Upper lobe of left lung (tissue), 6 donors: ENCODE results near the gene CERS6. TPM values are rescaled to one million over a fixed set of nuclear protein-coding genes. Genes with fewer than 3 reads are reported as not detected.

Experiments
- ATAC-seq, 2 donors: fragments of 200-7000 bp; cut with Tn5 transposase; one replicate each; pipeline ENCODE4 v1.9.1; 2022; ENCODE audit warnings: mild to moderate bottlenecking in 2 of 2, moderate library complexity in 2 of 2; ENCODE audit not compliant: low FRiP score in 2 of 2
- DNase-seq, 2 donors: peaks; one replicate each; pipeline ENCODE4 v3.0.0-alpha.2; 2019 to 2020
- H3K27ac ChIP-seq, 4 donors: fragments of 200-600 bp; sonication (generic); one replicate each; pipeline ENCODE4 v1.5.1; 2016 to 2019
- H3K27me3 ChIP-seq, 4 donors: fragments of 200-600 bp; sonication (generic); one replicate each; pipeline ENCODE4 v1.5.1; 2017 to 2019
- H3K36me3 ChIP-seq, 4 donors: fragments of 200-600 bp; sonication (generic); one replicate each; pipeline ENCODE4 v1.5.1; 2016 to 2019
- H3K4me1 ChIP-seq, 4 donors: fragments of 200-600 bp; sonication (generic); one replicate each; pipeline ENCODE4 v1.5.1; 2018 to 2019
- H3K4me3 ChIP-seq, 4 donors: fragments of 200-600 bp; sonication (generic); one replicate each; pipeline ENCODE4 v1.5.1; 2017 to 2019; ENCODE audit warnings: mild to moderate bottlenecking in 2 of 4, moderate library complexity in 1 of 4
- H3K9me3 ChIP-seq, 4 donors: fragments of 200-600 bp; sonication (generic); one replicate each; pipeline ENCODE4 v1.5.1; 2018 to 2019
- CTCF ChIP-seq, 6 experiments: fragments of 450-650 bp in 4 of 6; fragments of 200-600 bp in 2 of 6; sonication (generic) in 2 of 6; IDR thresholded peaks; one replicate each; pipeline ENCODE4 v1.5.1; 2016 to 2019; ENCODE audit warnings: antibody characterized with exemption in 6 of 6
- EP300 ChIP-seq, 4 donors: sonication (generic); formaldehyde crosslinking; IDR thresholded peaks; one replicate each; pipeline ENCODE4 v1.5.1; 2017; ENCODE audit warnings: antibody characterized with exemption in 4 of 4, control low read depth in 2 of 4
- POLR2A ChIP-seq, 4 donors: fragments of 450-650 bp; IDR thresholded peaks; one replicate each; pipeline ENCODE4 v1.5.1; 2016 to 2017; ENCODE audit warnings: antibody characterized with exemption in 4 of 4, mild to moderate bottlenecking in 2 of 4
- POLR2AphosphoS5 ChIP-seq, 2 donors: sonication (generic); formaldehyde crosslinking; IDR thresholded peaks; one replicate each; pipeline ENCODE4 v1.5.1; 2017; ENCODE audit warnings: antibody characterized with exemption in 2 of 2
- WGBS, 2 donors: methylation state at CpG; one replicate each; pipeline ENCODE4 v1.1.5; 2017 to 2018; 5-methylcytosine and 5-hydroxymethylcytosine counted together
- total RNA-seq, 6 donors: library from RNA; depleted of rRNA in 4 of 6; stranded (reverse); fragments of >200 nt in 4 of 6; gene quantifications; one replicate each; pipeline versions ENCODE4 v1.1.0 to v1.2.1, GENCODE V29; 2016 to 2021
- donor health status: DM: no; HTN: no; CAD: no; lungs with moderate emphysema.
- donor health status: DM: no; HTN: yes; CAD: no; lungs with severe emphysema.

The CERS6 gene
- total RNA-seq, 6 donors from 2014 or later: 7.3 to 24.7 (median 16.6) TPM

DNA sequence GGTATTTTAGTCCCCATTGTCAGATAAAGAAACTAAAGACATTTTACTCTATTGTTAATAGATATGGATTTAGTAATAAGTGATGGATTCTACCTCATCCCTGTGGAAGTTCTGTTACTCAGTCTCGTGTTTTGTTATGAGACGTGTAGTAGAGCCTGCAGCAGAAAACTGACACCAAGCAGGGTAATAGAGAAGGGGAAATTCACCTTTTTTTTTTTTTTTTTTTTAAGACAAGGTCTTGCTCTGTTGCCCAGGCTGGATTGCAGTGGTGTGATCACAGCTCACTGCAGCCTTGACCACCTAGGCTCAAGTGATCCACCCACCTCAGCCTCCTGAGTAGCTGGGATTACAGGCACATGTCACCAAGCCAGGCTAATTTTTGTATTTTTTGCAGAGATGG is 164.5 kb downstream of the CERS6 start:
- ATAC-seq (no peak), DNase-seq (no peak)
- TF ChIP-seq EP300 (IDR thresholded peaks at IDR 0.05): no peak
- no peak for TF ChIP-seq CTCF (IDR thresholded peaks at IDR 0.05)
- no peak for TF ChIP-seq POLR2AphosphoS5 (IDR thresholded peaks at IDR 0.05)
- TF ChIP-seq POLR2A (IDR thresholded peaks at IDR 0.05): no peak
- no peak overlapping the region for H3K27ac ChIP-seq
- H3K4me3 ChIP-seq: no peak overlapping the region
- H3K36me3 ChIP-seq: no peaks in the 10 kb centered on the region
- 95% methylated on average over 2 of the region's 2 CpGs for WGBS, 2 donors
- no peaks in the 10 kb centered on the region for H3K4me1 ChIP-seq
- H3K27me3 ChIP-seq: no peaks in the 10 kb centered on the region
- H3K9me3 ChIP-seq: no peaks in the 10 kb centered on the region

- no peak for DNase-seq
- H3K27ac ChIP-seq: no peak overlapping the region
- H3K4me3 ChIP-seq: no peak overlapping the region
- no peaks in the 10 kb centered on the region for H3K36me3 ChIP-seq
- no peaks in the 10 kb centered on the region for H3K27me3 ChIP-seq
- no peak for ATAC-seq
- 70 to 75% methylated on average over 1 of the region's 1 CpG for WGBS, 2 donors
- TF ChIP-seq EP300 (IDR thresholded peaks at IDR 0.05): no peak
- TF ChIP-seq POLR2A (IDR thresholded peaks at IDR 0.05): no peak
- TF ChIP-seq CTCF (IDR thresholded peaks at IDR 0.05): no peak
- no peak for TF ChIP-seq POLR2AphosphoS5 (IDR thresholded peaks at IDR 0.05)
- H3K9me3 ChIP-seq: no peaks in the 10 kb centered on the region
- no peaks in the 10 kb centered on the region for H3K4me1 ChIP-seq
Observed at GRCh38 chr2:168622559-168622958, 166.5 kb downstream of the CERS6 start.

- no peak for TF ChIP-seq EP300 (IDR thresholded peaks at IDR 0.05)
- TF ChIP-seq CTCF (IDR thresholded peaks at IDR 0.05): no peak
- TF ChIP-seq POLR2A (IDR thresholded peaks at IDR 0.05): no peak
- TF ChIP-seq POLR2AphosphoS5 (IDR thresholded peaks at IDR 0.05): no peak
- Histone ChIP-seq H3K36me3 (no peaks in the 10 kb centered on the region), H3K27ac (no peak overlapping the region), H3K9me3 (no peaks in the 10 kb centered on the region), H3K4me1 (no peaks in the 10 kb centered on the region), H3K4me3 (no peak overlapping the region), H3K27me3 (no peaks in the 10 kb centered on the region)
- DNase-seq (no peak), ATAC-seq (no peak)
- WGBS, 2 donors: 78% methylated on average over 3 of the region's 3 CpGs
Observed at GRCh38 chr2:168624028-168624427, 168.0 kb downstream of the CERS6 start.

- WGBS, 2 donors: 35 to 47% methylated on average over 4 of the region's 4 CpGs
- no peak for TF ChIP-seq CTCF (IDR thresholded peaks at IDR 0.05)
- TF ChIP-seq EP300 (IDR thresholded peaks at IDR 0.05): no peak
- TF ChIP-seq POLR2AphosphoS5 (IDR thresholded peaks at IDR 0.05): no peak
- no peak for TF ChIP-seq POLR2A (IDR thresholded peaks at IDR 0.05)
- DNase-seq (no peak), ATAC-seq (no peak)
- no peak overlapping the region for H3K4me3 ChIP-seq
- no peaks in the 10 kb centered on the region for H3K4me1 ChIP-seq
- no peak overlapping the region for H3K27ac ChIP-seq
- no peaks in the 10 kb centered on the region for H3K27me3 ChIP-seq
- H3K36me3 ChIP-seq: no peaks in the 10 kb centered on the region
- H3K9me3 ChIP-seq: no peaks in the 10 kb centered on the region
Observed at GRCh38 chr2:168626096-168626495, 170.0 kb downstream of the CERS6 start.

GRCh38 chr2:168626647-168627046 is 170.6 kb downstream of the CERS6 start:
- Histone ChIP-seq H3K4me3 (no peak overlapping the region), H3K4me1 (no peaks in the 10 kb centered on the region), H3K27ac (no peak overlapping the region), H3K9me3 (no peaks in the 10 kb centered on the region), H3K36me3 (no peaks in the 10 kb centered on the region), H3K27me3 (no peaks in the 10 kb centered on the region)
- DNase-seq (no peak), ATAC-seq (no peak)
- WGBS, 2 donors: 64 to 77% methylated on average over 3 of the region's 3 CpGs
- no peak for TF ChIP-seq CTCF (IDR thresholded peaks at IDR 0.05)
- TF ChIP-seq EP300 (IDR thresholded peaks at IDR 0.05): no peak
- no peak for TF ChIP-seq POLR2A (IDR thresholded peaks at IDR 0.05)
- TF ChIP-seq POLR2AphosphoS5 (IDR thresholded peaks at IDR 0.05): no peak
